ENCODE results near the gene EXOC2.
"Not testable (repeated sequence)": the region's sequence is repeated elsewhere in the genome, so short reads cannot be mapped to it uniquely, and the experiment has no call there.

Gene EXOC2

GRCh38 chr6:680666-681340 is 12.1 kb downstream of the EXOC2 start:
- Histone ChIP-seq H3K9ac (ENCODE audit: low read depth in 1 of 2, low read length in 2 of 2) (peak overlapping the region in 1 of 2 donors; percentile 38), H3K36me3 (ENCODE audit: control insufficient read depth in 2 of 2, insufficient read depth in 2 of 2, low read length in 2 of 2) (no peaks in the 10 kb centered on the region), H3K9me3 (ENCODE audit: control insufficient read depth in 2 of 2, low read length in 2 of 2) (no peaks in the 10 kb centered on the region), H3K4me3 (ENCODE audit: low read length in 2 of 2) (no peak overlapping the region), H3K4me1 (ENCODE audit: control insufficient read depth in 2 of 2, insufficient read depth in 2 of 2, low read length in 2 of 2) (peaks cover 4 to 11% of the 10 kb centered on the region in 2 donors), H3K27ac (ENCODE audit: low read depth in 2 of 2, low read length in 2 of 2) (no peak overlapping the region), H3K27me3 (ENCODE audit: control insufficient read depth in 2 of 2, insufficient read depth in 2 of 2, low read length in 2 of 2) (no peaks in the 10 kb centered on the region)

- Histone ChIP-seq H3K27ac (ENCODE audit: low read depth in 2 of 2, low read length in 2 of 2) (no peak overlapping the region), H3K27me3 (ENCODE audit: control insufficient read depth in 2 of 2, insufficient read depth in 2 of 2, low read length in 2 of 2) (no peaks in the 10 kb centered on the region), H3K9ac (ENCODE audit: low read depth in 1 of 2, low read length in 2 of 2) (no peak overlapping the region), H3K4me3 (ENCODE audit: low read length in 2 of 2) (no peak overlapping the region), H3K4me1 (ENCODE audit: control insufficient read depth in 2 of 2, insufficient read depth in 2 of 2, low read length in 2 of 2) (peaks cover 4 to 11% of the 10 kb centered on the region in 2 donors), H3K36me3 (ENCODE audit: control insufficient read depth in 2 of 2, insufficient read depth in 2 of 2, low read length in 2 of 2) (no peaks in the 10 kb centered on the region), H3K9me3 (ENCODE audit: control insufficient read depth in 2 of 2, low read length in 2 of 2) (no peaks in the 10 kb centered on the region)
Measured at GRCh38 chr6:680251-680650, 12.7 kb downstream of the EXOC2 start.

- no peaks in the 10 kb centered on the region for H3K36me3 ChIP-seq (ENCODE audit: control insufficient read depth in 2 of 2, insufficient read depth in 2 of 2, low read length in 2 of 2)
- H3K4me1 ChIP-seq (ENCODE audit: control insufficient read depth in 2 of 2, insufficient read depth in 2 of 2, low read length in 2 of 2): peaks cover 0 to 8% of the 10 kb centered on the region in 2 donors
- H3K27ac ChIP-seq (ENCODE audit: low read depth in 2 of 2, low read length in 2 of 2): no peak overlapping the region
- no peaks in the 10 kb centered on the region for H3K27me3 ChIP-seq (ENCODE audit: control insufficient read depth in 2 of 2, insufficient read depth in 2 of 2, low read length in 2 of 2)
- H3K4me3 ChIP-seq (ENCODE audit: low read length in 2 of 2): no peak overlapping the region
- H3K9ac ChIP-seq (ENCODE audit: low read depth in 1 of 2, low read length in 2 of 2): no peak overlapping the region
- no peaks in the 10 kb centered on the region for H3K9me3 ChIP-seq (ENCODE audit: control insufficient read depth in 2 of 2, low read length in 2 of 2)
Measured at GRCh38 chr6:679282-679681, 13.7 kb downstream of the EXOC2 start.

GRCh38 chr6:678520-678919 is 14.4 kb downstream of the EXOC2 start:
- Histone ChIP-seq H3K9me3 (ENCODE audit: control insufficient read depth in 2 of 2, low read length in 2 of 2) (no peaks in the 10 kb centered on the region), H3K4me3 (ENCODE audit: low read length in 2 of 2) (no peak overlapping the region), H3K4me1 (ENCODE audit: control insufficient read depth in 2 of 2, insufficient read depth in 2 of 2, low read length in 2 of 2) (peaks cover 0 to 4% of the 10 kb centered on the region in 2 donors), H3K36me3 (ENCODE audit: control insufficient read depth in 2 of 2, insufficient read depth in 2 of 2, low read length in 2 of 2) (no peaks in the 10 kb centered on the region), H3K27me3 (ENCODE audit: control insufficient read depth in 2 of 2, insufficient read depth in 2 of 2, low read length in 2 of 2) (no peaks in the 10 kb centered on the region), H3K27ac (ENCODE audit: low read depth in 2 of 2, low read length in 2 of 2) (no peak overlapping the region), H3K9ac (ENCODE audit: low read depth in 1 of 2, low read length in 2 of 2) (no peak overlapping the region)

- Histone ChIP-seq H3K4me3 (ENCODE audit: low read length in 2 of 2) (no peak overlapping the region), H3K27me3 (ENCODE audit: control insufficient read depth in 2 of 2, insufficient read depth in 2 of 2, low read length in 2 of 2) (no peaks in the 10 kb centered on the region), H3K9ac (ENCODE audit: low read depth in 1 of 2, low read length in 2 of 2) (no peak overlapping the region), H3K27ac (ENCODE audit: low read depth in 2 of 2, low read length in 2 of 2) (no peak overlapping the region), H3K9me3 (ENCODE audit: control insufficient read depth in 2 of 2, low read length in 2 of 2) (no peaks in the 10 kb centered on the region), H3K36me3 (ENCODE audit: control insufficient read depth in 2 of 2, insufficient read depth in 2 of 2, low read length in 2 of 2) (no peaks in the 10 kb centered on the region), H3K4me1 (ENCODE audit: control insufficient read depth in 2 of 2, insufficient read depth in 2 of 2, low read length in 2 of 2) (peaks cover 0 to 4% of the 10 kb centered on the region in 2 donors)
Measured at GRCh38 chr6:677919-678318, 15.0 kb downstream of the EXOC2 start.

- H3K4me1 ChIP-seq (ENCODE audit: control insufficient read depth in 2 of 2, insufficient read depth in 2 of 2, low read length in 2 of 2): no peaks in the 10 kb centered on the region
- no peaks in the 10 kb centered on the region for H3K36me3 ChIP-seq (ENCODE audit: control insufficient read depth in 2 of 2, insufficient read depth in 2 of 2, low read length in 2 of 2)
- no peak overlapping the region for H3K4me3 ChIP-seq (ENCODE audit: low read length in 2 of 2)
- H3K9me3 ChIP-seq (ENCODE audit: control insufficient read depth in 2 of 2, low read length in 2 of 2): no peaks in the 10 kb centered on the region
- no peak overlapping the region for H3K9ac ChIP-seq (ENCODE audit: low read depth in 1 of 2, low read length in 2 of 2)
- H3K27me3 ChIP-seq (ENCODE audit: control insufficient read depth in 2 of 2, insufficient read depth in 2 of 2, low read length in 2 of 2): no peaks in the 10 kb centered on the region
- peak overlapping the region in 1 of 2 donors; percentile 11 for H3K27ac ChIP-seq (ENCODE audit: low read depth in 2 of 2, low read length in 2 of 2)
Measured at GRCh38 chr6:674956-675355, 18.0 kb downstream of the EXOC2 start.

GRCh38 chr6:674406-674805 is 18.5 kb downstream of the EXOC2 start:
- Histone ChIP-seq H3K27me3 (ENCODE audit: control insufficient read depth in 2 of 2, insufficient read depth in 2 of 2, low read length in 2 of 2) (no peaks in the 10 kb centered on the region), H3K4me3 (ENCODE audit: low read length in 2 of 2) (no peak overlapping the region), H3K9me3 (ENCODE audit: control insufficient read depth in 2 of 2, low read length in 2 of 2) (no peaks in the 10 kb centered on the region), H3K27ac (ENCODE audit: low read depth in 2 of 2, low read length in 2 of 2) (no peak overlapping the region), H3K36me3 (ENCODE audit: control insufficient read depth in 2 of 2, insufficient read depth in 2 of 2, low read length in 2 of 2) (no peaks in the 10 kb centered on the region), H3K4me1 (ENCODE audit: control insufficient read depth in 2 of 2, insufficient read depth in 2 of 2, low read length in 2 of 2) (no peaks in the 10 kb centered on the region), H3K9ac (ENCODE audit: low read depth in 1 of 2, low read length in 2 of 2) (no peak overlapping the region)

- no peak overlapping the region for H3K4me3 ChIP-seq (ENCODE audit: low read length in 2 of 2)
- H3K9me3 ChIP-seq (ENCODE audit: control insufficient read depth in 2 of 2, low read length in 2 of 2): no peaks in the 10 kb centered on the region
- H3K36me3 ChIP-seq (ENCODE audit: control insufficient read depth in 2 of 2, insufficient read depth in 2 of 2, low read length in 2 of 2): no peaks in the 10 kb centered on the region
- no peaks in the 10 kb centered on the region for H3K27me3 ChIP-seq (ENCODE audit: control insufficient read depth in 2 of 2, insufficient read depth in 2 of 2, low read length in 2 of 2)
- H3K27ac ChIP-seq (ENCODE audit: low read depth in 2 of 2, low read length in 2 of 2): no peak overlapping the region
- H3K4me1 ChIP-seq (ENCODE audit: control insufficient read depth in 2 of 2, insufficient read depth in 2 of 2, low read length in 2 of 2): no peaks in the 10 kb centered on the region
- H3K9ac ChIP-seq (ENCODE audit: low read depth in 1 of 2, low read length in 2 of 2): no peak overlapping the region
Measured at GRCh38 chr6:667253-667927, 25.5 kb downstream of the EXOC2 start.

- Histone ChIP-seq H3K27me3 (ENCODE audit: control insufficient read depth in 2 of 2, insufficient read depth in 2 of 2, low read length in 2 of 2) (no peaks in the 10 kb centered on the region), H3K27ac (ENCODE audit: low read depth in 2 of 2, low read length in 2 of 2) (no peak overlapping the region), H3K4me3 (ENCODE audit: low read length in 2 of 2) (no peak overlapping the region), H3K4me1 (ENCODE audit: control insufficient read depth in 2 of 2, insufficient read depth in 2 of 2, low read length in 2 of 2) (no peaks in the 10 kb centered on the region), H3K9ac (ENCODE audit: low read depth in 1 of 2, low read length in 2 of 2) (no peak overlapping the region), H3K36me3 (ENCODE audit: control insufficient read depth in 2 of 2, insufficient read depth in 2 of 2, low read length in 2 of 2) (no peaks in the 10 kb centered on the region), H3K9me3 (ENCODE audit: control insufficient read depth in 2 of 2, low read length in 2 of 2) (no peaks in the 10 kb centered on the region)
Measured at GRCh38 chr6:665403-666267, 27.3 kb downstream of the EXOC2 start.

- H3K9ac ChIP-seq (ENCODE audit: low read depth in 1 of 2, low read length in 2 of 2); H3K9me3 ChIP-seq (ENCODE audit: control insufficient read depth in 2 of 2, low read length in 2 of 2); H3K4me3 ChIP-seq (ENCODE audit: low read length in 2 of 2); H3K27ac ChIP-seq (ENCODE audit: low read depth in 2 of 2, low read length in 2 of 2); H3K27me3 ChIP-seq (ENCODE audit: control insufficient read depth in 2 of 2, insufficient read depth in 2 of 2, low read length in 2 of 2); H3K36me3 ChIP-seq (ENCODE audit: control insufficient read depth in 2 of 2, insufficient read depth in 2 of 2, low read length in 2 of 2); H3K4me1 ChIP-seq (ENCODE audit: control insufficient read depth in 2 of 2, insufficient read depth in 2 of 2, low read length in 2 of 2): not testable (repeated sequence)
Measured at GRCh38 chr6:663788-664187, 29.2 kb downstream of the EXOC2 start.
